ENCODE measurements around the gene FOXRED2.

FOXRED2 gene

DNA sequence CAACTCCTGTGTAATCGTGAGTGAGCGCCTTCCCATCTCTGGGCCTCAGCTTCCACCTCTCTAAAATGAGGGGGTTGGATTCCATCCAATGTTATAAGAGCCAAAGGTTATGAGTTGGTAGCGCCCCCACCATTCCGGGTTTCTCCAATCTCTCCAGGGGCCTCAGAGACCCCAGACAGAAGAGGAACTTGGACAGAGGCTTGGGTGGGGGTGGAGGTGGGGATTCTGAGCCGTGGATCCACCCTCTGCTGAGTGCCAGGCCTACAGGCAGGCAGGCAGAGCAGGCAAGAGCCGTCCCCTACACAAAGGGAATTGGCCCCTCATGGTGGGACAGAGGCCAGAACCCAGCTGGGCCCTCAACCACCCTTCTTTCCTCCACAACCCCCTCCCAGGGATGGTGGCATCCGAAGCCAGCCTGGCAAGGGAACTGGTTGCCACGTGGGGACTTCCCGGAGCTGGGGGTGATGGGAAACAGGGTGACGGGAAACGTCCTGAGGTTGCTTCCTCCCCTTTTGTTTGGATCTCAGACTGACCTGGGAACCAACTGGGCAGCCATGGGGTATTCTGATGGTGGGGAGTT lies 57.2 kb downstream of the FOXRED2 start:
- no peak for DNase-seq (ENCODE audit: low spot score)

DNA sequence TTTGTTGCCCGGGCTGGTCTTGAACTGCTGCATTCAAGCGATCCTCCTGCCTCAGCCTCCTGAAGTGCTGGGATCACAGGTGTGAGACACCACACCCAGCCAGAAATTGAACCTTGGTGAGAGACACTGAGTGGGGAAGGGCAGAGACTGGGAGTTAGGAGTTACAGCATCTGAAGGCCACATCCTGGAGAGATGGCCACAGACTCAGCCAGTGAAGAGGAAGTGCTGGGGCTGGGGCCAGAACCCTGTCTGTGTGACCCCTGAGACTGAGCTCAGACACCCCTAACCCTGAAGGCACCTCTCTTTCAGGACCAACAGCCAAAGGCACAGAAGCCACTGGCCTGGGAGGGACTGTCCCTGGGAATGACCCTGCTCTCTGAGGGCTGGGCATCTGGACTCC lies 59.2 kb downstream of the FOXRED2 start:
- DNase-seq (ENCODE audit: low spot score), result no peak

DNA sequence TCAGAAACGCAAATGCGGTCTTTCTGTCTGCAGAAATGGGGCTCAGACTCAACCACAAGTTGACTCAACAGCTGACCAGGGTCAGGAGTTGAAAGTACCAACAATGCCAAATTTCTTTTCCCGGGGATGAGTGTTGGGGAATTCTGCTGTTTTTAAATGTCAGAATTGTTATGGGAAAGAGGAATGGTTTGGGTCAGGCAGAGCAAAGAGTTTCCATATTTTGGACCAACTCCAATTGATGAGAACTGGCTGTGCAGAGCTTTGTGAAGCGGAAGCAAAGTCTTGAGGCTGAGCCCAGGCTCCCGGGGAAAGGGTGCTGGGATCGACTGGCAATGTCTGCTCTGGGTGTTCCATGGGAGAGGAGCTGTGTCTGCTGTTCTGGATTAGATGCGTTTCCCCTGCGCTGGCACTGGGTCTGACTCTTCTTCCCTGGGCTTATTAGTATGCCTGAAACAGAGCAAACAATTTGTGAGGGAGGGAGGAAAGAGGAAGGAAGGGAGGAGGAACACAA lies 61.6 kb downstream of the FOXRED2 start:
- DNase-seq (ENCODE audit: low spot score), result no peak

DNA sequence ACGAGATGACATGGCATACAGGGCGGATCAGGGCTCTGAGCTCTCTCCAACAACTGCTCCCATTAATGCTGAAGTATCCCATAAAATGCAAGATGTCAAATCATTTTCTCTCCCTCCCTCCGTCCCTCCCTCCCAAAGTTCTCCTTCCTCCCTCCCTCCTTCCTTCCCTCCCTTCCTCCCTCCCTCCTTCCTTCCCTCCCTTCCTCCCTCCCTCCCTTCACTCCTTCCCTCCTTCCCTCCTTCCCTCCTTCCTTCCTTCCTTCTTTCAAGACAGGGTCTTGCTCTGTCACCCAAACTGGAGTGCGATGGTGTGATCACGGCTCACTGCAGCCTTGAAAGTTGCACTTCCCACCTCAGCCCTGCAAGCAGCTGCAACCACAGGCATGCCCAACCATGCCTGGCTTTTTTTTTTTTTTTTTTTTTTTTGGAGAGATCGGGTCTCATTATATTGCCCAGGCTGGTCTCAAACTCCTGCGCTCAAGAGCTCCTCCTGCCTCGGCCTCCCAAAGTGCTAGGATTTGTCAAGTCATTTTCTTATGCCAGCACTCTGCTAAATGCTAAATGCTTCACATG lies 63.6 kb downstream of the FOXRED2 start:
- no peak for DNase-seq (ENCODE audit: low spot score)

DNA sequence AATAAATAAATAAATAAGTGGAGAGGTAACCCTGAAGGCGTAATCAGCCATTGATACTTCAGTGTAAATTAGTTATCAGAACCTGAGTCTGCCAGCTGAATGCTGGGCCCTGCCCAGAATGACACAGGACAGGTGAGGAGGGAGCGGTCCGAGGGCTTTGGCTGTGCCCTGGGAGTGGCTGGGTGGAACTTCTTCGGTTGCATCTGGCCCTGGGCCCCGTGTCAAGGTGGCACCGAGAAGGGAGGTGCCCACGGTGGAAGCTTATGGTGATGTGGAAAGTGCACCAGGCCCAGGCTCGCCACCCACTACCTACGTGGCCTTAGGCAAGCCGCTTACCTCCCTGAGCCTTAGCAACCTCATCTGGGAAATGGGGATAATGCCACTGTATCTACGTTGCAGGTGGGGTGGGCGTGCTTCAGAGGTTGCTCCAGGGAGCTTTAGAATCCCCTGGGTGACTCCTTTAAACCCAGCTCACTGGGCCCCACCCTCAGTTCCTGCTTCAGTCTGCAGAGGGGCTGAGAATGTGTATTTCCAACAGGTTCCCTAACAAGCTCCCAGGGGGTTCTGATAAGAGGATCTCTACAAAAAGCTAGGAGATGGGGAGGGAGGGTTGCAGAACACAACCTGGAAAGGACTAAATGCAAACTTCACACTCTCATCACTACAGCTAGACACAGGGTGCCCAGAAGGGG lies 64.2 kb downstream of the FOXRED2 start:
- DNase-seq (ENCODE audit: low spot score), result no peak

DNA sequence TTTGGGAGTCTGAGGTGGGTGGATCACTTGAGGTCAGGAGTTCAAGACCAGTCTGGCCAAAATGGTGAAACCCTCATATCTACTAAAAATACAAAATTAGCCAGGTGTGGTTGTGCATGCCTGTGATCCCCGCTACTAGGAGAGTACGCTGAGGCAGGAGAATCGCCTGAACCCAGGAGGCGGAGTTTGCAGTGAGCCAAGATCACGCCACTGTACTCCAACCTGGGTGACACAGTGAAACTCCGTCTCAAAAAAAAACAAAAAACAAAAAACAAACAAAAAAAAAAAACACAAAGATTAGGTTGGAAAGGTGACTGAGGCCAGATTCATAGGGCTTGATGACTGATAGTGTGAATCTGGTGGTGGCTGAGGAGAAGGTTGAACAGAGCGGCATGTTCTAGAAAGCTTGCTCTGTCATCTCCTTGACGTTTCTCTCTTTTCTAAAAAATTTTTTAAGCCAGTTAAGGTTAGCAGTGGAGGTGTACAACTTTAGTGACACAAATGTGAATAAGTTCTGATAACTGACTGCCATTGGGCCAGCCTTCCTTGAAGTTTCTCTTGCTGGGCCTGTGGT lies 66.3 kb downstream of the FOXRED2 start:
- DNase-seq (ENCODE audit: low spot score), result no peak

DNA sequence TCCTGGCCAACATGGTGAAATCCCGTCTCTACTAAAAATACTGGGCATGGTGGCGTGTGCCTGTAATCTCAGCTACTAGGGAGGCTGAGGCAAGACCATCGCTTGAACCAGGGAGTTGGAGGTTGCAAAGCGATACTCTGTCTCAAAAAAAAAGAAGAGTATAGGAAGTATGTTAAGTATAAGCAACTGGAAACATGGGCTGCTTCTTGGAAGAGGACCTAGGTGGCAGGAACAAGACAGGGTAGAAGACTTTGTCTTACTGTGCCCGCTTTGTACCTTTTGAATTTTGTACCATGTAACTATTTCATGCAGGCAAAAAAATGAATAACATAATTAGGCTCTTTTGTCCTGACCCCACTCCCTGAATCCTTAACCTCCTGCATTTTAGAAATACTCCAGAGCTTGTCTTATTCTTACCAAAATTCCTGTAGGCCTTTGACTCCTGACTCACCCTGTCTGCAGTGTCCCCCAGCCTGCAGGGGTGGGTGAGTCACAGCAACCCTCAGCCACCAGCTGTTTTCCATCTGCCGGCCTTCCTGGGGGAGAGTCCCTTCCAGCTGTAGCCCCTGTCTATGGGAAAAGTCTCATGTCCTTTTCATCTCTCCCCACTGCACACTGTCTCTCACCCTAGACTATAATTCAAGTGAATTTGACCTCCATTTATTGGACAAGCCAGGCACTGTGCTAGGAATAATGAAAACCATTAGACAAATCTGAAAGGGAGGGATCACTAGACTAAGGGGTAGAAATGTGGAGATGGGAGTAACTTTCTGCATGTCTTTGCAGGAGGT lies 67.2 kb downstream of the FOXRED2 start:
- no peak for DNase-seq (ENCODE audit: low spot score)

Data from LoVo (cell line).